Uterus (tissue), 2 donors: ENCODE measurements around the gene HSD17B8.

Source experiments
- POLR2A ChIP-seq, 2 donors: fragments of 450-650 bp; IDR thresholded peaks; one replicate each; pipeline ENCODE4 v1.6.1; 2016; ENCODE audit warnings: antibody characterized with exemption in 2 of 2, mild to moderate bottlenecking in 1 of 2, moderate library complexity in 1 of 2
- TF ChIP-seq, protein P1 (sequence below), 4 experiments: fragments of 200-600 bp in 2 of 4; fragments of 450-650 bp in 2 of 4; sonication (generic) in 2 of 4; IDR thresholded peaks; one replicate each; pipeline ENCODE4 v1.5.1; 2016 to 2019; ENCODE audit warnings: antibody characterized with exemption in 4 of 4, mild to moderate bottlenecking in 2 of 4, moderate library complexity in 1 of 4

- TF ChIP-seq, protein P1, sequence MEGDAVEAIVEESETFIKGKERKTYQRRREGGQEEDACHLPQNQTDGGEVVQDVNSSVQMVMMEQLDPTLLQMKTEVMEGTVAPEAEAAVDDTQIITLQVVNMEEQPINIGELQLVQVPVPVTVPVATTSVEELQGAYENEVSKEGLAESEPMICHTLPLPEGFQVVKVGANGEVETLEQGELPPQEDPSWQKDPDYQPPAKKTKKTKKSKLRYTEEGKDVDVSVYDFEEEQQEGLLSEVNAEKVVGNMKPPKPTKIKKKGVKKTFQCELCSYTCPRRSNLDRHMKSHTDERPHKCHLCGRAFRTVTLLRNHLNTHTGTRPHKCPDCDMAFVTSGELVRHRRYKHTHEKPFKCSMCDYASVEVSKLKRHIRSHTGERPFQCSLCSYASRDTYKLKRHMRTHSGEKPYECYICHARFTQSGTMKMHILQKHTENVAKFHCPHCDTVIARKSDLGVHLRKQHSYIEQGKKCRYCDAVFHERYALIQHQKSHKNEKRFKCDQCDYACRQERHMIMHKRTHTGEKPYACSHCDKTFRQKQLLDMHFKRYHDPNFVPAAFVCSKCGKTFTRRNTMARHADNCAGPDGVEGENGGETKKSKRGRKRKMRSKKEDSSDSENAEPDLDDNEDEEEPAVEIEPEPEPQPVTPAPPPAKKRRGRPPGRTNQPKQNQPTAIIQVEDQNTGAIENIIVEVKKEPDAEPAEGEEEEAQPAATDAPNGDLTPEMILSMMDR (IDR thresholded peaks at IDR 0.05), result no peak
- TF ChIP-seq POLR2A (IDR thresholded peaks at IDR 0.05), result no peak
Measured at GRCh38 chr6:33199687-33200218, 4.7 kb upstream of the HSD17B8 start.
